ENCODE measurements around the gene EHMT2. TPM values are rescaled to one million over a fixed set of nuclear protein-coding genes. Genes with fewer than 3 reads are reported as not detected.

The EHMT2 gene
- total RNA-seq, 1 donor from 2014 or later = 46.4 TPM

DNA sequence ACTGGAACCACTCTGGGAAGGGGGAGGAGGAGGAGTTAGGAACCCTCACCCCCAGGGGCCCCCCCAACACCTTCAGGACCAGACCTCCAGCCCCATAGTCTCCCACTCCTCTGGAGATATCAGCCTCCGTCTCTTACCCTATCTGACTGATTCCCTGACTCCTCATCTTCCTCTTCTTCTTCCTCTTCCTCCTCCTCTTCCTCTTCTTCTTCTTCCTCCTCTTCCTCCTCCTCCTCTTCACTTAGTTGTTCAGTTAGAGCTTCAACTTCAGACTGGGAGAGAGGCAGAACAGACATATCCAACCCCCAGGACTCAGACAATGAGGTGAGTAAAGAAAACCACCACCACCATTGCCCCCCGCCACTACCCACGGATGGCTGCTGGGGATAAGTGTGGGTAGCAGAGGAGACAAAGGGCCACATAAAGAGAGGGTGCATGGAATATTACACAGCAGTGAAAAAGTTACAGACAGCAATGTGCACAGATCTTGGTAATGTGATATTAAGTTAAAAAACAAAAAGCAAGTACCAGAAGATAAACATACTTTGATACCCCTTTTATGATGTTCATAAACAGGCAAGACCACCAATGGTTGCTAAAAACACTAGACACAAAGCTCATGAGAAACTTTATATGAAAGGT lies 8.0 kb downstream of the EHMT2 start:
- no peak for DNase-seq (ENCODE audit: low read depth, low spot score)

DNA sequence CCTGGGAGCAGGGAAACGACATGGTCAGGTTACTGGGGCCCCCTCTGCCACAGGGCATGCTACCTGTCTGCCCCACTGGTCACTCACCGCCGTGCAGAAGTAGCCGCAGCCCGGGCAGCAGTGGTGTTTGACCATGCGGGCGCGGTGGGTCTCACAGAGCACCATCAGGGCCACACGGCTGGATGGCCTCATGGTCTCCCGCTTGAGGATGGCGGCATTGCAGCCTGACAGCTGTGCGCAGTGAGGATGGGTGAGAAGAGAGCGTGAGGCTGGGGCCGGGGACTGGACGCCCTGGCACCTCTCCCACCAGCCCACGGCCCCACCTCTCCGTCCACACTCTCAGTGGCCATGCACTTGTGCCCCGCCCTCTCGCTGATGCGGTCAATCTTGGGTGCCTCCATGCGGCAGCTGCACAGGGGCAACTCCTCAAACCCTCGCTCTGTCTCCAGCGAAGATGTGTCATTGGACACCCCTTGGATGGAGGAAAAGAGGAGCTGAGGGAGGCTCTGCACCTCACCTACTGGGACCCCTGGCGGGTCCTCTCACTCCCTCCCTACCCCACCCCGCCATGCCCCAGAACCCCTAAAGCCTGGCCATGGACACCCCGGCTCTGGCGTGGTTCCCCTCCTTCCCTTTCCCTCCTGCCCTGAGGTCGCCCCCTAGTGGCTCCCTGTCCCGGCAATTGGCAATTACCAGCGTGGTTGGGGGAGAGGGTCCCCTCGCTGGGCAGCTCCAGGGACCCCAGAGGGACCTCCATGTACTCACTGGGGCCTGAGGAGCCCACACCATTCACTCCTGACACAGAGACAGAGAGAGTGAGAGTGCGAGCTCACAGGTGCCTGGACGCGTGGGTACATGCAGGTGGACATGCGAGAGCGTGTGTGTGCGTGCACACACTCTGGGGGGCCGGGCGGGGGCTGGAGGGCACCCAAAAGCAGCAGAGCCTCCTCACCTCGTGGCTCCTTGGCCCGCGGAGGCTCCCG lies 8.9 kb downstream of the EHMT2 start:
- no peak for DNase-seq (ENCODE audit: low read depth, low spot score)

DNA sequence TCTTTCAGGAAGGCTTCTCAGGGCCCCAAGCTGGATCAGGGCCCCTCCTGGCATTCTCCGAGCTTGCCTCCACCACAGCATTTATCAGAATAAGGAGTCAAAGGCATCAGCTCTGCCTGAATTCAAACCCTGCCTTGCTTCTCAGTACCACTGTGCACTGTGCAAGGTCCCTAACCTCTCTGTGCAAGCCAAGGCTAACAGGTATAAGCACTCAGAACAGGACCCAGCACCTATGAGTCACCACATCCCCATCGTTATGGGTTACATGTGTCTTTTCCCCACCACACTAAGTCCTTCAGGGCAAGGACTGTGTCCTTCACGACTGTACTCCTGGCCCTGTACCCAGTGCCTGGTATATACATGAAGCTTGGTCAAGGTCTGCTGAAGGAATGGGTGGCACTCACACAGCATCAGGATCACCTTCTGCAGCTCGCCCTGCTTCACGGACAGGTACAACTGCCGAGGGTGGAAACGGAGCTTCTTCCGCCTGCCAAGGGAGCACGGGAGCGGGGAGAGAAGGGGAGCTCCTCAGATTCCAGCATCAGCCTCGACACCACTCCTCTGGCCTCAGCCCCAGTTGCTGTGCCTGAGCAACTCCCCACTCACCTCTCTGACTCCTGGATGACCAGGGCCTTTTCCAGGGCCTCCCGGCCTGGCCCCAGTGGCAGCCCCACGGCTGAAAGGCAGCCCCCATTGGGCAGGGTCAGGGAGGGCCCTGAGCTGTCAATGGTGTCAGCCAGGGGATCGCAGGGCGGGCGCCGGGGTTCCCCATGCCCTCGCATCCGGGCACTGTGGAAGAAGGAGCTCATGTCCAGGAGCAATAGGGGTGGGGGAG lies 10.1 kb downstream of the EHMT2 start:
- no peak for DNase-seq (ENCODE audit: low read depth, low spot score)

DNA sequence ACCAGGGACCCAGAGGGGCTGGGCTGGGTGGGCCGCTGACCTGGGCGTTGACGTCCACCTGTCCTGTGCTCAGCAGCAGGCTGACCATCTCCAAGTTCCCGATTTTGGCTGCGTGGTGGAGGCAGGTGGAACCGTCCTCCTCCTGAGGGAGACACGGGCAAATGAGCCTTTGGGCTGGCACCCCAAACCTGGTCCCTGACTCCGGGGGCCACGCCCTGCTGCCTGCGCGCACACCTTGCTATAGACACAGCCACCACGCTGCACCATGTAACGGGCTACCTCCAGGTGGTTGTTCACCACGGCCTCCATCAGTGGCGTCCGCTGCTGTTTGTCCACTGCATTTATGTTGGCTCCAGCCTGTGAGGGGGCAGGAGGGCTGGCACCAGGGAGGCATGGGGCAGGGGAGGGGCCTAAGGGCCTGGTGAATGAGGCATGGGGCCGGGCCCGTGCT lies 10.9 kb downstream of the EHMT2 start:
- no peak for DNase-seq (ENCODE audit: low read depth, low spot score)

DNA sequence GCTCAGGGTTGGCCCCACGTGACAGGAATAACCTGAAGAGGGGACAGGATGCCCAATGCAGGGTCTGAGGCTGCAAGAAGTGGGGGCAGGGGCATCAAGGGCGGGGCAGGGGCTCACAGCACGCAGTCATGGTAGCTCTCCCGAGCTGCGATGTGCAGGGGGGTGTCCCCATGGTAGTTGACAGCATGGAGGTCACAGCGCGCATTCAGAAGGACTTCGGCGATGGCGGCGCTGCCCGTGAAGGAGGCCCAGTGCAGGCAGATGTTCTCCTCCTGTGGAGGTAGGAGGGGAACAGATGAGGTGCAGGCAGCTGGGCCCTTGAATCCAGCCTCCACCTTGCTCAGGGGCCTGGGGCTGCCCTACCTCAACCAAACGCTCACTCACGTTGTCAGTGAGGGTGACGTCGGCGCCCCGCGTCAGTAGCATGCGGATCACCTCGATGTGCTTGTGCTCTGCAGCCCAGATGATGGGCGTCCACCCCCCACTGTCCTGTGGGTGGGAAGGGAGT lies 12.9 kb downstream of the EHMT2 start:
- no peak for DNase-seq (ENCODE audit: low read depth, low spot score)

DNA sequence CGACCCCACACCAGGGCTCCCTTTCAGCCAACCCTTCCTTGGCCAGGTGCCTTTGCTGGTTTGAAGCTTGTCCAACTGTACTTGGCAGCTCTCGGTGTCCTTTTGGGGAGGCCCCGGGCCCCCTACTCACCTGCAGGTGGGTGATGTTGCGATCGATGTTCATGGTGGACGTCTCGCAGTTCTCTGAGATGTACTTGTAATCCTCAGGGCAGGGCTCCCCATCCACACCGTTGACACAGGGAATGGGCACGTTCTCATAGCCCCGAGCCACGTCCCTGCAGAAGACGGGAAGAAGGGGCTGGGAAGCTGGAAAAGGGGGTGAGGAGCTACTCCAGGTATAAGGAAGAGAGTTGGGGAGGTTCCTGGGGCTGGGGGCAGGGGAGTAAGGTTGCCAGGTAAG lies 13.8 kb downstream of the EHMT2 start:
- no peak for DNase-seq (ENCODE audit: low read depth, low spot score)

DNA sequence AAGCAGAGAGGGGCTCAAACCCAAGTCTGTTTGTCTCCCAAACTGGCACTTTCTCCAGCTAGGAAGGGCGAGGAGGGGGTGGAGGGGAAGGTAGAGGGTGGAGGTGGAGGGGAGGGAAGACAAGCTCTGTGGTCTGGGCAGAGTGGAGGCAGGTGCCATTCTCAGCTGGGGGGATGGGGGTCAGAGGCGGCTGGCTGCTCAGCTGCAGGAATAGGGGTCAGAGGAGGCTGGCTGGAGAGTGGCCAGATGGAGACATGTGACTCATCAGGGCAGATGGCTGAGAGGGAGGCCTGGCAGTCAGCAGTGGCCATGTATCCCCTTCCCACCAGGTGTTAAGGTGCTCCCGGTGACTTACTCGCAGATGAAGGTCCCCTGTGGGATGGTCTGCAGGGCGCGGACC lies 15.2 kb downstream of the EHMT2 start:
- DNase-seq (ENCODE audit: low read depth, low spot score) = no peak

DNA sequence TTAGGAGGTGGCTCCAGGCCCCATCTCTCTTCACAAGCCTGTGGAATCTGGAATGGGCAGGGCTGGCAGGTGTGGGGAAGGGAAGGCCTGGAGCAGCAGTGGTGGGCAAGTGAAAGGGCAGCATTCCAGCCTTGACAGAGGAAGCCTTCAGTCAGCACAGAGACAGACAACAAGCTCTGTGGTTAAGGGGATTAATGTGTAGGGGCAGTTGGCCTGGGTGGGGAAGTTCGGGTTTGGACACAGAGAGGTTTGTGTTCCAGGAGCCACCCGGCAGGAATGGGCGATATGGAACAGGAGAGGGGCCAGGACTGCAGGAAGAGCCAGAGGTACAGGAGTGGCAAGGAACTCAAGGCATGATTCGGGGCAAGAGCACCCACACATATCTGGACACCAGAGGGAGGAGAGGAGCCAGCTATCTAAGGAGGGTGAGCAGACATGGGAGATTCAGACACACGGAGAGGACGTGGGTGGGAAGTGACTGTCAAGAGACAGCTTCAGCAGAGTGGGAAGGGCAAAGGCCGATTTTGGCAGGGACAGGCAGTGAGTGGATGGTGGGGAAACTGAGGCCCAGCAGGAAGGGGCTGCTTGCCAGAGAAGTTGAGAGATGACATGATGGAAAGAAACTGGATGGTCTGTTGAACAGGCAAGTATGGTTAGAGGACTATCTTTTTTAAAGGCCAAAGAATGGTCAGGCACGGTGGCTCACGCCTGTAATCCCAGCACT lies 16.2 kb downstream of the EHMT2 start:
- DNase-seq (ENCODE audit: low read depth, low spot score) = no peak

DNA sequence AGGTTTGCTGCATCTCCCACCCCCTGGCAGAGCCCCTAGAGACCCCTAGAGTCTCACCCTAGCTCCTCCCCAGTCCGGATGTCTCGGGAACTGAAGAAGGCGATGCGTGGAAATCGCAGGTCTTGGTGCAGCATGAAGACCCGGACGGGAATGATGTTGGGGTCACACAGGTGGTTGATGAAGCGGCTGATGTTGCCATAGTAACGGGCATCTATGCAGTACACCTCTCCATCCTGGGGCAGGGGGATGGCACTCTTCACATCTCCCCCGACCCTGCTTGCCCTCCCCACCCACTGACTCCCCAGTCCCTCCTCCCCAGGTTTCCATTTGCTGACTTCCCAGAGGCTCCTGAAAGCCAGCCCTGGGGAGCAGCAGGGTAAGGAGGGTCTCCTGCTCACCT lies 16.9 kb downstream of the EHMT2 start:
- DNase-seq (ENCODE audit: low read depth, low spot score) = no peak

DNA sequence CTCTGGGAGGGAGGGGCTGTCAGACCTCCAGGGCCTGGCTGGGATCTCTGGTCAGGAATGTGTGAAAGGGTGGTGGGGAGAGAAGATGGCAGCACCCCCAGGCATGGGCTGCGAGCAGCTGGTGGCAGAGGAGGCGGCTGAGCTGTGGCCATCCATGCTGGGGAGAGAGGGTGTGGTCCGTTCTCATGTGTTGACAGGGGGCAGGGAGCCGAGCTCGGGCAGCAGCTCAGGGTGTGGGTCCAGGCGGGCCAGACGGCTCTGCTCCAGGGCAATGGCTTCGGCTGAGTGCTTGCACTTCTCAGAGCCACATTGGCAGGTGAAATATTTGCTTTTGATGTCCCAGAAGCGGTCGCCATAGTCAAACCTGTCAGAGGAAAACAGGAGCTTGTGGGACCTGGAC lies 17.6 kb downstream of the EHMT2 start:
- DNase-seq (ENCODE audit: low read depth, low spot score) = no peak

DNA sequence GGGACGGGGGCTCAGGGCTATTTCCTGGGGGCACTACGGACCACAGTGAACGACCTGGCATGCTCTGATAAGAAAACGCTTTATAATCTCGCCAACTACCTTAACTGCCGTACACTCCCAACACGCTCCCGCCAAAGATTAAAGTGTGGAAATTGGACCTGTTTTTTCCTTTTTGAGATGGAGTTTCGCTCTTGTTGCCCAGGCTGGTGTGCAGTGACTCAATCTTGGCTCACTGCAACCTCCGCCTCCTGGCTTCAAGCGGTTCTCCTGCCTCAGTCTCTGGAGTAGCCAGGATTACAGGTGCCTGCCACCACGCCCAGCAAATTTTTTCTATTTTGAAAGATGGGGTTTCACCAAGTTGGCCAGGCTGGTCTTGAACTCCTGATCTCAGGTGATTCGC lies 18.4 kb downstream of the EHMT2 start:
- DNase-seq (ENCODE audit: low read depth, low spot score) = no peak

DNA sequence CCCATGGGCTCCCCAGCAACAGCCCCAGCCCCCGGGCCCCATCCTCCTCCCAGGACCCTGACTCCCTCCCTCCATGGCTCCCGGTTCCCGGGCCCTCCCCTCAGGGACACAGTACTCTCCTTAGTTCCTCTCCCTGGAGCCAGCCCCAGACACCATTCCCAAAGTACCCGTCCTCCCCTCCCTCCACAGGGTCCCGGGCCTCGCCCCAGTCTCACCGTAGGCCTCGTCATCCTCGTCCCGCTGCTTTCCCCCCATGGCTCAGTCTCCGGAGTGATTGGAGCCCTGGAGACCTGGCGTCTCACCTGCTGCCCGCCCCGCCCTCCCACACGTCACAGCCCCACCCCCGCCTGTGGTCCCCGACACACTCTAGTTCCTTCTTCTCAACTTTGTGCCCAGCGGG lies 18.8 kb downstream of the EHMT2 start, which contains the start of gene SLC44A4:
Gene SLC44A4 (minus strand): TSS at position 272 of the 400 bp plus-strand sequence. CDS start 17 bp downstream, at position 255.
- no peak for DNase-seq (ENCODE audit: low read depth, low spot score)

DNA sequence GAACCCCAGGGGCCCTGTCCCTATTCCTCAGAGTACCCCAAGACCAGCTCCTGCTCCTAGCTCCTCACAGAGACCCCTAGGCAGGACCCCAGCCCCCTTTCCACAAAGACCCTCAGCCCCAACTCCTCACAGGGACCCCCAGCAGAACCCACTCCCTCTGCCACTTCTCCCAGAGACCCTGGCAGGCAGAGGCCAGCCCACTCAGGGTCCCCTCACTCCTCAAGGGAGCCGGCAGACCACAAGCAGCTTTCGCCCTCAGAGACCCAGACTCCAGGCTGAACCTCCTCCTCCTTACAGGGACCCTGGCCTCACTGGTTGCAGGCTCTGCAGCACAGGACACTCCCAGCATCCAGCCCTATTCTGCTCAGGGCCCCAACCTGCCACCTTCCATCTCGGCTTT lies 19.3 kb downstream of the EHMT2 start:
- DNase-seq (ENCODE audit: low read depth, low spot score) = no peak

DNA sequence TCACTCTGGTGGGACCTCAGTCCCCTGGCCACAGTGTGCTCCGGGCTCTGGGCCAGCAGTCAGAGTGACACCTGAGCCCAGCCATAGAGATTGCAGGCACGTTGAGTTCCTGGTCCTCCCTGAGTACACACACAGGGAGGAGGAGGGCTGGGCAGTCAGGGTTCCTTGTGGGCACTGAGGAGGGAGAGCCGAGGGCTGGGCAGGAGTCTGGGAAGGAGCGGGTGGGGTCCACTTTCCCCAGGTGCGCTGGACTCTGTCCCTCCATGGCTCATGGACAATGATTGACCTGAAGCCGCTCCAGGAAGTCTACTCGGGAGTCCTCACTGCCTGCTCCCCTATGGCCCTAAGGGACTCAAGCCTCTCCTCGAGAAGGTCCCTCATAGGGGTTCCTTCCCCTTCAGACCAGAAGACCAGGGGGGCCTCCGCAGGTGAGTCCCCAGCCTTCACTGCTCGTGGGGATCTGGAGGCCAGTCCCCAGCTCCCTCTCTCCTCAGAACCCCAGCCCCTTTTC lies 19.8 kb downstream of the EHMT2 start:
- no peak for DNase-seq (ENCODE audit: low read depth, low spot score)

DNA sequence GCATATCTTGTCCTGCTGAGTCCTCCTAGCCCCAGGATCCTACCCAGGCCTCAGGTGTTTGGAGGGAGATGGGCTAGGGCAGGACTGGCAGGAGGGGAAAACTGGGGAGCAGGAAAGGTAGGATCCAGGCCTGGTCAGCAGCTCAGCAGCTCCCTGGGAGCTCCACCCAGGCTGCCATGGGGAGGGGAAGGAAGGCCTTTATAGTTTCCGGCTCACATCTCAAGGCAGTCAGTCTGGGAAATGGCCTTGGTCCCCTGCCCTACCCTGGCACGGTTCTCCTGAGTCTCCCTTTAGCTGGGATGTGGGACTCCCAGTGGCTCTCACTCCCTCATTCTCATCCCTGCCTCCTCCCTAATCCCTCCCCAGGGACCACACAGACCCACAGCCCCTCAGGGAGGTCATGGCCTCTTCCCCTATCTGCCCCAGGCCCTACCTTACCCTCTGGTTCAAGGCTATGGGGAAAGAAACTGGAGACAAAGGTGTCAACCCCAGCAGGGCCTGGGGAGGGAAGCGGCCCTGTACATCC lies 20.3 kb downstream of the EHMT2 start:
- no peak for DNase-seq (ENCODE audit: low read depth, low spot score)

DNA sequence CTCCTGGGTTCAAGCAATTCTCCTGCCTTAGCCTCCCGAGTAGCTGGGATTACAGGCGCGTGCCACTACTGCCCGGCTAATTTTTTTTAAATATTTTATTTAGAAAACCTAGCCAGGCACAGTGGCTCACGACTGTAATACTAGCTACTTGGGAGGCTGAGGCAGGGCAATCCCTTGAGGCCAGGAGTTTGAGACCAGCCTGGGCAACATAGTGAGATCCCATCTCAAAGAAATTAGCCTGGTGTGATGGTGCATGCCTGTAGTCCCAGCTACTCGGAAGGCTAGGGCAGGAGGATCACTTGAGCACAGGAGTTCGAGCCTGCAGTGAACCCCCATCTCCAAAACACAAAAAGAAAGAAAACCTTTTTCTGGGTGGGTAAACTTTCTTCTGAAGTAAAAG lies 21.1 kb downstream of the EHMT2 start:
- no peak for DNase-seq (ENCODE audit: low read depth, low spot score)

DNA sequence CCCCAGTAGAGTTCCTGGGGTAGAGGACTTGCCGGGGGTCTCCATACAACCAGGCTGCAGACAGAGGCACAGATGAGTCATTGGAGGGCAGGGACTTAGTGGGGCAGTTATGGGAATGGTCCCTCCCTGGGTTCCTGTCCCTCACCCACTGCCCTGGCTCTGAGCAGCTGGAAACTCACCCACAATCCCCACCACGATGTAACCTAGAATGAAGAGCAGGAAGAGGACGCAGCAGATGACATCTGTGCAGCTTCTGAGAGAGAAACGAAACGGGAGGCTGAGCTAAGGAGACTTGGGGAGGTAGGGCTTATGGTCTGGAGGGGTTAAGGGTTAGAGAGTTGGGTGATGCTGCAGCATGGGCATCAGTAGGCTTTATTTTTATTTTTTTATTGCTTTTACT lies 21.6 kb downstream of the EHMT2 start:
- DNase-seq (ENCODE audit: low read depth, low spot score) = no peak

DNA sequence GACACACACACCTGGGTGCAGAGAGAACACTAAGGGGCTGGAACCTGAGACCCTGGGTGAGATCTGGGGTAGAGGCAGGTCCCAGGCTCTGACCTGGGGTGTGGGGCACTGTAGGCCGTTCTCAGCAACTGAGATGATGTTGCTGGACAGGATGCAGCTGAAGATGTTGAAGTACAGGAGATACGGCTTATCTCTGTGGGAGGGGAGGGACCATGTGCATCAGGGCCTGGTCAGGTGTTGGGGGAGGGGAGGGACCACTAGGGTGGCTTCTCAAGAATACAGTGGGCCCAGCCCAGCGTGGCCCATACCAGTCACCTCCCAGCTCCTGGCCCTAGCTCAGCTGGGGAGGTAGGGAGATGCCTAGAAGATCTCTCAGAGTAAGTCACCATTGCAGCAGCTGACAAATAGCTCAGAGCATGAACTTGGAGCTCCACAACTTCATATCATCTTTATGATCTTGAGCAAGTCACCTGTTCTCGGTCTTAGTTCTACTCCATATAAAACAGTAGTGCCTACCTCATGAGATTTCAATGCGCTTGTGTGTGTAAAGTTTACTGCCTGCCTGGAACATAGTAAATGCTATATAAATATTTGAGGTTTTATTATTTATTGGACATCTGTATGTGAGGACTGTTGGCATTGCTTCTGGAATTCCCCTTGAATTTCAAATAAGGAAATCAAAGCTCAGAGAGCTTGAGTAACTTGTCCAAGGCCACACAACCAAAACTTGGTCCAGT lies 22.5 kb downstream of the EHMT2 start:
- no peak for DNase-seq (ENCODE audit: low read depth, low spot score)

DNA sequence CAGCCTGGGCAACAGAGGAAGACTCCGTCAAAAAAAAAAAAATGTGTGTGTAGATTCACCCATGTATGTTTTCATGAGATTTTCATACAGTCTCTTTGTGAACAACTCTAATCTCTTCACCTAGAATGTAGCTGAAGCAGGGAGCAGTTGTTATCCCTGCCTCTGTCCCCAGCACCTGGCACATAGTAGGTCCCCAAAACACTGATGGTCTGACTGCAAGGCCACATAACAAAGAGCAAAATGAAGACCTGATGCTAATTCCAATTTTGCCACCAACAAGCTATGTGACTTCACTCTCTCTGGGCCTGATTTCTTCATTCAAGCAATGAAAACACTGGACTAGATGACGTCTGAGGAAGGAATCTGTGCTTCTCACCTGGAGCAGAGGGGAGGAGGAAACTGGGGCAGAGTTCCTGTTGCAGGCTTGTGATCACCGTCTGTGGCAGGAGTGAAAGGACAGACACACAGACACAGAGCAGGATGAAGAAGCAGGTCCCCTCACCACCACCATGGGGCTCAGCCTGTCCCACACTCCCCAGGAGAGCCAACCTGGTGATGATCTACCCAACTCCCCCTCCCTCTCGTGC lies 23.3 kb downstream of the EHMT2 start:
- DNase-seq (ENCODE audit: low read depth, low spot score) = no peak

Measured in pulmonary artery endothelial cell (primary cell).